ENCODE data around the gene NFIA.

Gene NFIA

DNA sequence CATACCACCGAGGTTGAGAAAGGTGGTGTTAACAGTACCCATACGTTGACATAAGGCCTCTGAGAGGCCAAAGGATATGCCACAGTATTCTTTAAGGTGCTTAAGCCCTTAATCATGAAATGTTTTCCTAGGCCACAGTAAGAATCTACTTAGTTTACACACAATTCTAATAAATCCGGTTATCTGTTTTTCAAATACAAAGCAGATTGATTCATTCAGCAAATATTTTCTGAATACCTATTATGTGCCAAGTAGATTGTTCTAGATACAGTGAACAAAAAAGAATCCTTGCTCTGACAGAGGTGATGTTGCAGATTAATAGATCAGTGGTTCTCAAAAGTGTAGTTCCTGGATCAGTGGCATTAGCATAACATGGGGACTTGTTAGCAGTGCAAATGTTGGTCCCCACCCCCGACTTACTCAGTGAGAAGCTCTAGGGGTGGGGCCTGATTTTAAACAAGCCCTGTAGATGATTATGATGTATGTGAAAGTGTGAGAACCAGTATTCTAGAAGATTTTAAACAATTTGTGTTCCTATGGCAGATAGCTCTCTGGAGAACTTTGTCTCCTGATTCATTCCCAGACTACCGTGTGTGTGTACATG is 61.6 kb downstream of the NFIA start (continued):
- TF ChIP-seq ZBTB10 (tag by site-specific recombination; IDR thresholded peaks at IDR 0.05) (no peak), ZBTB21 (tag by site-specific recombination; IDR thresholded peaks at IDR 0.05) (no peak), ZNF26 (tag by site-specific recombination; IDR thresholded peaks at IDR 0.05) (no peak)

GRCh38 chr1:61149010-61149860 is 66.9 kb downstream of the NFIA start:
- H3K4me1 ChIP-seq (ENCODE audit: control insufficient read depth, insufficient read depth, low read length) = peaks cover 12% of the 10 kb centered on the region; the same call in 1 of the 2 replicates
- POLR2A ChIA-PET = interaction anchor here (0.7 kb wide), 1 partner anchor 99 kb away, joined by 3 read pairs; no protein-coding TSS in a partner anchor
- H3K36me3 ChIP-seq (ENCODE audit: control insufficient read depth in 2 of 2, insufficient read depth in 1 of 2, low read length in 2 of 2) = no peaks in the 10 kb centered on the region
- no peak overlapping the region for H3K27ac ChIP-seq (ENCODE audit: extremely low read depth, low read depth, low read length)
- no peak overlapping the region for H3K4me3 ChIP-seq (ENCODE audit: low read depth, low read length)
- CTCF ChIA-PET = interaction anchor here (1.2 kb wide), 1 partner anchor 9 kb away, joined by 3 read pairs; no protein-coding TSS in a partner anchor
- H3K9me3 ChIP-seq (ENCODE audit: control insufficient read depth, insufficient read depth, low read depth, low read length) = no peaks in the 10 kb centered on the region
- TF ChIP-seq SCRT1 (tag by site-specific recombination; IDR thresholded peaks at IDR 0.05; ENCODE audit: borderline replicate concordance) (no peak), ZNF18 (tag by site-specific recombination; IDR thresholded peaks at IDR 0.05) (peak; percentile 32; the same call in 1 of the 2 replicates), BCL6B (tag by site-specific recombination; IDR thresholded peaks at IDR 0.05) (no peak), ZNF529 (tag by site-specific recombination; IDR thresholded peaks at IDR 0.05; ENCODE audit: insufficient replicate concordance) (no peak), SETDB1 (IDR thresholded peaks at IDR 0.05; ENCODE audit: insufficient read length, low read length) (no peak), ZNF366 (tag by site-specific recombination; conservative IDR thresholded peaks at IDR 0.05) (peak; percentile 62), OSR2 (tag by site-specific recombination; IDR thresholded peaks at IDR 0.05) (no peak), GFI1B (tag by site-specific recombination; IDR thresholded peaks at IDR 0.05) (0 out of 2 replicates have a peak, but pooled peaks have one; percentile 18), ZNF555 (tag by site-specific recombination; conservative IDR thresholded peaks at IDR 0.05) (no peak), GLIS1 (tag by site-specific recombination; IDR thresholded peaks at IDR 0.05) (no peak), ZNF404 (tag by site-specific recombination; IDR thresholded peaks at IDR 0.05) (no peak), ZNF223 (tag by site-specific recombination; IDR thresholded peaks at IDR 0.05) (no peak), ZNF426 (tag by site-specific recombination; IDR thresholded peaks at IDR 0.05) (no peak)
- TF ChIP-seq, protein P1, sequence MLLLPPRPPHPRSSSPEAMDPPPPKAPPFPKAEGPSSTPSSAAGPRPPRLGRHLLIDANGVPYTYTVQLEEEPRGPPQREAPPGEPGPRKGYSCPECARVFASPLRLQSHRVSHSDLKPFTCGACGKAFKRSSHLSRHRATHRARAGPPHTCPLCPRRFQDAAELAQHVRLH (tag by site-specific recombination; IDR thresholded peaks at IDR 0.05) = 0 out of 2 replicates have a peak, but pooled peaks have one; percentile 79
- TF ChIP-seq, protein P2, sequence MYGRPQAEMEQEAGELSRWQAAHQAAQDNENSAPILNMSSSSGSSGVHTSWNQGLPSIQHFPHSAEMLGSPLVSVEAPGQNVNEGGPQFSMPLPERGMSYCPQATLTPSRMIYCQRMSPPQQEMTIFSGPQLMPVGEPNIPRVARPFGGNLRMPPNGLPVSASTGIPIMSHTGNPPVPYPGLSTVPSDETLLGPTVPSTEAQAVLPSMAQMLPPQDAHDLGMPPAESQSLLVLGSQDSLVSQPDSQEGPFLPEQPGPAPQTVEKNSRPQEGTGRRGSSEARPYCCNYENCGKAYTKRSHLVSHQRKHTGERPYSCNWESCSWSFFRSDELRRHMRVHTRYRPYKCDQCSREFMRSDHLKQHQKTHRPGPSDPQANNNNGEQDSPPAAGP (tag by site-specific recombination; IDR thresholded peaks at IDR 0.05) = no peak
- TF ChIP-seq, protein P3, sequence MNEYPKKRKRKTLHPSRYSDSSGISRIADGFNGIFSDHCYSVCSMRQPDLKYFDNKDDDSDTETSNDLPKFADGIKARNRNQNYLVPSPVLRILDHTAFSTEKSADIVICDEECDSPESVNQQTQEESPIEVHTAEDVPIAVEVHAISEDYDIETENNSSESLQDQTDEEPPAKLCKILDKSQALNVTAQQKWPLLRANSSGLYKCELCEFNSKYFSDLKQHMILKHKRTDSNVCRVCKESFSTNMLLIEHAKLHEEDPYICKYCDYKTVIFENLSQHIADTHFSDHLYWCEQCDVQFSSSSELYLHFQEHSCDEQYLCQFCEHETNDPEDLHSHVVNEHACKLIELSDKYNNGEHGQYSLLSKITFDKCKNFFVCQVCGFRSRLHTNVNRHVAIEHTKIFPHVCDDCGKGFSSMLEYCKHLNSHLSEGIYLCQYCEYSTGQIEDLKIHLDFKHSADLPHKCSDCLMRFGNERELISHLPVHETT (tag by site-specific recombination; IDR thresholded peaks at IDR 0.05) = no peak
- TF ChIP-seq, protein P4, sequence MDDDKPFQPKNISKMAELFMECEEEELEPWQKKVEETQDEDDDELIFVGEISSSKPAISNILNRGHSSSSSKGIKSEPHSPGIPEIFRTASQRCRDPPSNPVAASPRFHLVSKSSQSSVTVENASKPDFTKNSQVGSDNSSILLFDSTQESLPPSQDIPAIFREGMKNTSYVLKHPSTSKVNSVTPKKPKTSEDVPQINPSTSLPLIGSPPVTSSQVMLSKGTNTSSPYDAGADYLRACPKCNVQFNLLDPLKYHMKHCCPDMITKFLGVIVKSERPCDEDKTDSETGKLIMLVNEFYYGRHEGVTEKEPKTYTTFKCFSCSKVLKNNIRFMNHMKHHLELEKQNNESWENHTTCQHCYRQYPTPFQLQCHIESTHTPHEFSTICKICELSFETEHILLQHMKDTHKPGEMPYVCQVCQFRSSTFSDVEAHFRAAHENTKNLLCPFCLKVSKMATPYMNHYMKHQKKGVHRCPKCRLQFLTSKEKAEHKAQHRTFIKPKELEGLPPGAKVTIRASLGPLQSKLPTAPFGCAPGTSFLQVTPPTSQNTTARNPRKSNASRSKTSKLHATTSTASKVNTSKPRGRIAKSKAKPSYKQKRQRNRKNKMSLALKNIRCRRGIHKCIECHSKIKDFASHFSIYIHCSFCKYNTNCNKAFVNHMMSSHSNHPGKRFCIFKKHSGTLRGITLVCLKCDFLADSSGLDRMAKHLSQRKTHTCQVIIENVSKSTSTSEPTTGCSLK (tag by site-specific recombination; IDR thresholded peaks at IDR 0.05) = no peak

Measured in HEK293 (cell line).